AG08395 (cell line): ENCODE data around the gene KRT23.
"Not testable (repeated sequence)": the region's sequence is repeated elsewhere in the genome, so short reads cannot be mapped to it uniquely, and the experiment has no call there.

ENCODE experiments used
- DNase-seq: peaks from one replicate; pipeline ENCODE4 v3.0.0; 2012; ENCODE audit warnings: mixed read lengths, low spot score

KRT23 gene

DNA sequence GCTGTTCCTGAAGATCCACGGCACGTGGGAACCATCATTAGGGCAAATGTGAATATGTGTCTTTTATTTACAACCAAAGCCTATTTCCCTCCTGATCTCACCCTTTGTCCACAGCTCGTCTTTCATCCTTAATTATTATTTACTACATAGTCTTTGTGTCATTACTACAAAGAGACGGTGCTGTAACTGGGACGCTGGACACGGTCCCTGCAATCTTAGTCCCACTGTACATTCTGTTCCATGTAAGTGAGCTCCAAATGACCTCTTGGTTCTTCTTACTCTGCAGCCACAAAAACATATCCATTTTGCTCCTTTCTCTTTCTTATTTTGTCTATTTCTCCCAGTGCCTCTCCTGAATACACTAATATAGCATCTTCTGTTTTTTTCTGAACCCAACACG lies 12.7 kb upstream of the KRT23 start:
- DNase-seq: no peak

DNA sequence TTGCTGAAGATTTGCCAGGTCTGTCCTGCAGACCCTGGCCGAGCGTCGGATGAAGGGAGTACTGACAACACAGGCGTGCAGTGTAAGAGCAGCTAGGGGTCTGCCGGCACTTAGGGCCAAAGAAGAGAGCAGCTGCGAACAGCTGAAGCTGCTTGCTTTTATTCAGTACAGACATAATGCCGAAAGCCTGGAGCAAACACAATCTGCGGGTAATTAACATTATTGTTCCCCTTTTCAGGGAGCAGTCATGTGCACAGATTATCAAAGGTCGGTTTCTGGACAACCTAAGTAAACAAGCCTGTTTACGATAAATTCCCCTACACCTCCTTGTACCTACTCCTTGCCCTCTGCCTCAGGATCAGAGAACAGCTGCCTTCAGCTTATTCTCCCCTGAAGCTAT lies 12.0 kb upstream of the KRT23 start:
- no peak for DNase-seq

DNA sequence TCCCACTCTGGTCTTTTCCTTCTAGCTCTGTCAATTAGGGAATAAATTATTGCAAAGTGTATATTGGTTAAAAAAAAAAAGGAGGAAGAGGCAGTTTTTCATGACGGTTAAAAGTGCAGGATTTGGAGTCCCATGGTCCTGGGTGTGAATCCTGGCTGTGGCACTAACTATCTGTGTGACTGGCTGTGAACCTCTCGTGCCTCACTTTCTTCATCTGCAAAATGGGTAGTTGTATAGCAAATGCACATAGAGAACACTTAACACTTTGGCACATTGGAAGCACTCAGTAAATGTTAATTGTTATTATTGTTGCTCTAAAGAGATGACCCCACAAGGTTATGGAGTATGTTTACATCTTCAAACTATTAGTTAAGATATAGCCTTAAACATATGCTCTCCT lies 10.5 kb upstream of the KRT23 start:
- DNase-seq: no peak

DNA sequence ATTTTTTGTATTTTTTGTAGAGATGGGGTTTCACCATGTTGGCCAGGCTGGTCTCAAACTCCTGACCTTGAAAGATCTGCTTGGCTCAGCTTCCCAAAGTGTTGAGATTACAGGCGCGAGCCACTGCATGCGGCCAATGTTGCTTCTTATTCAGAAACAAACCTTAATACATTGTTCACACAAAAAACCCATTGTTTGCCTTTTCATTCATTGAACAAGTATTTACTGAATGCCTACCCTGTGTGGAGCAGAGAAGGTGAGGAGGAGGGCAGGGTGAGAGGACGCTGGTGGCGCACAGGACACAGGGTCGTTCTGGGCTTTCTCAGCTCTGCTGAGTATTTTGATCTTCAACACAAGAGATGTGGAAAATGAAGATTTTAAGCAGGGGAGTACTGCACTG lies 8.0 kb upstream of the KRT23 start:
- DNase-seq: no peak

DNA sequence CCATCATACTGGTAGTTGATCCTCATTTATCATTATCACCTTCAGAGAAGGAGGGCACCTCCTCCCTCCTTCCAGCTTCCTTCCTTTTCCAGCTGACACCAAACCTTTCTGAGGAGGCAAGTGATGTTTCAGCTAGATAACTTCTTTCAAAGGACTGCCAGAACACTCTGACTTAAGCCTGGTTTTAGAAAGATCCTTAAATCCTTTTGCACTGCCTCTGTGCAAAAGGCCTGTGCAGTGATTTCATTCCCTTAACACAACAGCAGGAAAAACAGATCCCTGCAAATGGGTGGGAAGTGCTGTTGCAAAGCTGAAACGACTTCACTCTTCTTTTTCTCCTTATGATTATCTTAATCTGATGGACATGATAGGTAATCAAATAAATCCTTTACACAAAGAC lies 7.1 kb upstream of the KRT23 start:
- no peak for DNase-seq

DNA sequence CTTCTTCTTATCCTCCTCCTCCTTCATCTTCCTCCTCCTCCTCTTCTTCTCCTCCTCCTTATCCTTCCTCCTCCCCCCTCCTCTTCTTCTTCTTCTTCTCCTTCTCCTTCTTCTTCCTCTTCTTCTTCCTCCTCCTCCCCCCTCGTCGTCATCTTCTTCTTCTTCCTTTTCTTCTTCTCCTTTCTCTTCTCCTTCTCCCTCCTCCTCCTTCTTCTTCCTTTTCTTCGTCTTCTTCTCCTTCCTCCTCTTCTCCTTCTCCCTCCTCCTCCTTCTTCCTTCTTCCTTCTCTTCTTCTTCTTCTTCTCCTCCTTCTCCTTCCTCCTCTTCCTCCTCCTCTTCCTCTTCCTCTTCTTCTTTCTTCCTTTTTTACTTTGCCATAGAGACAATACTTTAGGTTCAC lies 5.1 kb upstream of the KRT23 start:
- DNase-seq: no peak

DNA sequence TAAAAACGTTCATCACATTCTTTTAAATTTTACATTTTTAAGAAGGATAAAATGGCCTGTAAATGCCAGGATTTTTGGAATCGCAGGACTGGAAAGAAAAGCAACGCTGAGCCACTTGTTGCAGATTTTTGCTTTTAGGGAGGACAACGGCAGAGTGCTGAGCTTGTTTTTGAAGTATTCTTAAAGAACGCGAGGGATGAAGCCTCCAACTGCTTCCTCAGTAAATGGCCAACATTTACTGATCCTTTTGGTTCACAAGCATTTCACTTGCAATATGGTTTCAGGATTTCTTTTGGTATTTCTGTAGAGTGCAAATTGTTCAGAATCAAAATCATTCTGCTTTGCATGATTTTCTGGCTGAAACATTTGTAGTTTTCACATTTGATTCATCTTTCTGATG lies 2.8 kb upstream of the KRT23 start:
- DNase-seq: no peak

DNA sequence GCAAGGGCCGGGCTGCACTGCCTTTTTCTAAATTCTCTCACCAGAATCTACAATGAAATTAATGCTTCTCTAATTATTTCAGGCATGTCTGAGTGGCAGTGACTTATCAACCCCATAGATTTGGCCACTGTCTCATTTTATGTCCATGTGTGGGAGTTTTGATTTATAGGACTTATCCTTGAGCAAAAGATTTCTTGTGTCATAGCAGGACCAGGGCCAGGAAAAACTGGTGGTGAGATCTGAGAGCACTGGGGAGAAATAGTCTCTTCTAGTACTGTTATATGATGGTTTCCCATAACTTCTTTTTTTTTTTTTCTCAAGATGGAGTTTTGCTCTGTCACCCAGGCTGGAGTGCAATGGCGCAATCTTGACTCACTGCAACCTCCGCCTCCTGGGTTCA lies 1.5 kb upstream of the KRT23 start:
- DNase-seq: peak; percentile 11

DNA sequence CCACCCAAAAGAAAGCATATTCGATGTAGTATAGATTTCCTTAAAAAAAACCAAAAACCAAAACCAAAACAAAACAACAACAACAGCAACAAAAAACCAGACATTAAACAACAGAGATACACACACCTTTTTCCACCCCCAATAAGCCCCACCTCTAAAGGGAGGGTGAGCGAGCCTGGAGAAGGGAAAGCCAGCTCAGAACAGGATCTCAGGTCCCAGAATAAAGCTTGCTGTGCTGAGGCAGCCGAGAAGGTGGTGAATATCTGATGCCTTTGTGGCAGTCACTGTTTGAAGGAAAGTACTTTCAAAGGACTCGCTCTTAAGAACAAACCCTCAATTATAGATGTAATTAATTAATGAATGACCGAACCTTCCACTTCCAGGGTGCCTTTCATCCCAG lies 470 bp downstream of the KRT23 start:
- no peak for DNase-seq

DNA sequence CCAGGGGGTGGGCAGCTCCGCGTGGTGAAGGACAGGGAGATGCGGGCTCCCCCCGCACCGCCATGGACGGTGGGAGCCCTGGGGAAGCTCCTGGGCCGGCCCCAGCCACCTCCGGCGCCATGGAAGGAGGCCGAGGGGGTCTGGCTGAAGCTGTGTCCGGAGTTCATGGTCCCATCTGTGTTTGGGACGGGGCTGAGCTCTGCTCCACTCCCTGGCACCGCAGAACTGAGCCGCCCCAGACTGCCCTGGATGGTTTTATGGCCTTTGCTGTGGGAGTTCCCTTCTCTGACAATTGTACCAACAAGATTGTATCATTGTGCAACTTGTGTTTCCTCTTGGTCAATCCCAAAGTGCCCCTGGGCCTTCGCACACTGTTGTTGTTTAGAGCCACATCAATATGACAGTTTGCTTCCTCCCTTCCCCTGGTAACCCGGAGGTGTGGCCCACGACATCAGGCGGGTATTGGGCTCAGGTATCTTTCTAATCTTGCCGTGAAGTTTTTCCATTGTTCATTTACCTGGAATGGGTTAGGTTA lies 942 bp downstream of the KRT23 start:
- no peak for DNase-seq

DNA sequence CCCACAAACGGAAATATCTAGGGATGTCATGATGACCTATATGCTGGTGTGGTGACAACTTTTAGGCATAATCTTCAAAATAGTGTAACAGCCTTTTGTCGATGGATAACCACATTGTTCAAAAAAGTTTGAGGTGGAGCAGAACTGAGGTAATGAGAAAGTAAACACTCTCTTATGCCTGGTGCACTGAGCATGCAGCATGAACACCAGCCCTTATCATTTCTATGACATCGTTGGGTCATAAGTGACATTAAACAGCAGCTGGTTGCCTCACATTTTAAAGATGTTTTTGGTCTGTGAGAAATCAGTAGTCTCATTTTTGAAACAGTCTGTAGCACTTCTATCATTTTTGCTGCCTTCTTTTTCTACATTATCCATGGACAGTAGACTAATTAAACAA lies 1.8 kb downstream of the KRT23 start:
- DNase-seq: no peak

DNA sequence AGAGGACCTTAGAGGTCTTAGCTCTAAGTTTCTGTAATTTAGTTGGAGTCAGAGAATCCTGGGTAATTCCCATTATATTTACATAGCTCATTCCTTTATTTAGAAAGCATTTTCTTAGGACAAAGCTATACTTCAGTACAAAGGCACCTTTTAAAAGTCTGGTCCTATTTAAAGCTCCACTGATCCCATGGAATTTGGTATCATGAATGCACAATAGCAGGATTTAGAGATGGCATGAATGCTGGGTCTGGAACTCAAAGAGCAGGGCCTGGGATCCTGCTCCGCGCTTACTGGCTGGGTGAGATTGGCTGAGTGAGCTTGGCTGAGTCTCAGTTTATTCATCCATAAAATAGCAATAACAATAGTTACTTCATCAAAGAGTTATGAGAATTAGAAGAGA lies 4.8 kb downstream of the KRT23 start:
- no peak for DNase-seq

DNA sequence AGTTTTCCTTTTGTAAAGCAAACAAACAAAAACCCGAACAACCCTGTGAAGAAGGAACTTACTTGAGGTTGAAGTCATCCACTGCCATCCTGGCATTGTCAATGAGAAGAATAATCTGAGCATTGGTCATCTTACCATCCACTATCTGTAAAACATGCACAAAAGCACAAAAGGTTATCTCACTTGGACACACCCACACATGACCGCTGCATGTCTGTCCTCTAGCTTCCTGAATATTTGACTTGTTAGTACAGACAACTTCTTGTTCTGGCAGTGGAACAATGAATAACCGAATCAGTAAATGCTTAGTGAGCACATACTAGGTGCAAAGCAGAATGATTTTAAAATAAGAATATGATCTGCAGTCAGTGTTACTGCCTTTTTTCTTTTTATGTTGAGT lies 6.1 kb downstream of the KRT23 start:
- no peak for DNase-seq

DNA sequence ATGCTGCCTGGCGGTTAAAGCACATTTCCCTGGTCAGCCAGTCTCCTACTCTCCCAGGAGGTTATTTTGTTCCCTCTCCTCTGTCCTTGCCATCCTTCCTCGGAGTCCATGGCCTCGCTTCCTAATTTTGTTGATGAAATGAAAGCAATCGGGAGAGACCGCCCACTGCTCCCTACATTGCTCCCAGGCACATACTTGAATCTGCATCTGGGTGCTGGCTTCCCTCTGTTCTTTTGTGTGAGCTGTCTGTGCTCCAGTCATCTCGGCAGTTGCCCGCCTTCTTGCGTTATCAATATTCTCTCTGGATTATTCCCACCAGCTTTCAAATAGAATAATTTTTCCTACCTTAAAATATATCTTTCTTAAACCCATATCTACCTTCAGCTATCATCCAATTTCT lies 11.1 kb downstream of the KRT23 start:
- DNase-seq: peak; percentile 5

DNA sequence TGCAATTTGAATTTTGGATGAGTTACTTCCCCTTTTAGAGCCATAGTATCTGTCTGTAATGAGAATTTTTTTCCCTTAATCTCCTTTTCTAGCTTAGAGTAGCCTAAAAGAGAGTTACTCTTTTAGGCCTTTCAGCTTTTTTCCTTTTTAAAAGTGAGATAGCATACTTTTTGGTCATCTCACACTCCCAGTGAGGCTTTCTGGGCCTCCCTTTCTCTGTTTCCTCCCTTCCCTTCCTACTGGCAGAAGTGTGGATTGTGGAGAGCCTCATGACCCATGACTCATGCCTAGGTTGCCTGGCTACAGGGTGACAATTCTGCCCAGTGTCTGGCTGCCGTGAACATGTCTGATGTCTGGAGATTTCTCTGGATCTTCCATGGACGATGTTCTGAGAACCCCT lies 15.2 kb downstream of the KRT23 start:
- DNase-seq: peak; percentile 92

DNA sequence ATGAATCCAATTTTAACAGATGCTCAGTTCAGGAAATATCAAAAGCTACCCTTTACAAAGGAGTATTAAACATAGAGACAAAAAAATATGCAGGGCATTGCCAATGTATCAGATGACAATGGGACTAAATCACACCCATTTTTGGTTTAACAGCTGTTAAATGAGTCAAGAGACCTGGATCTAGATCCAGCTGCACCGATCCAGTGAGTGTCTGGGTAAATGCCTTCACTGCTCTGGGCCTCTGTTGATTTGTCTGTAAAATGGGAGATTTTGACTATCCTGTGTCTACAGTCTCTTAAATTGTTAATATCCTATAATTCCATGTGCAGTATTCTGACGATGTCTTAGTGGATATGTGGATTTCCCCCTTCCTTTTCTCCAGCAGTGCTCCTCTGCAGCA lies 16.4 kb downstream of the KRT23 start:
- DNase-seq: no peak

DNA sequence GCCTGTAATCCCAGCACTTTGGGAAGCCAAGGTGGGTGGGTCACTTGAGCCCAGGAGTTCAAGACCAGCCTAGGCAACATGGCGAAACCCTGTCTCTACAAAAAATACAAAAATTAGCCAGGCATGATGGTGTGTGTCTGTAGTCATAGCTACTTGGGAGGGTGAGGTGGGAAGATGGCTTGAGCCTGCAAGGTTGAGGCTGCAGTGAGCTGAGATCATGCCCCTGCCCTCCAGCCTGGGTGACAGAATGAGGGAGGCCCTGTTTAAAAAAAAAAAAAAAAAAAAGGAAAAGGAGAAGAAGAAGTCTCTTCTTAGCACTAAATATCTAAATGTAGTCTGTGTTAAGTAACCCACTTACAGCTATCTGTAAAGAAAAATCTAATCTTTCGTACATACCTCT lies 20.3 kb downstream of the KRT23 start:
- not testable (repeated sequence) for DNase-seq

DNA sequence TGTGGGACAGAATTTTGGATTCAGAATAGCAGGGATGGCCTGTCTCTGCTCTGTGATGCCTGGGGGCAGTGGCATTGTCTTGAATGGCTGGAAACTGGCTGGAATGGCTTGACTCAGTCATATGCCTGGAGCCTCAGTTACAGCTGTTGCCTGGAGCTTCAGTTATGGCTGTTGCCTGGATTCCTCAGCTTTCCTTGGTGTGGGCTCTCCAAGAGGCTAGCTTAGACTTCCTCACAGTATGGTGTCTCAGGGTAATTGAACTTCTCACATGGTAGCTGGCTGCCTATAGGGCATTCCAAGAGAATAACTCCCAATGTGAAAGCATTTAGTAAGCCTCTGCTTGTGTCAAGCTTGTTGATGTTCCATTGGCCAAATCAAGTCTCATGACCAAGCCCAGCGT lies 21.1 kb downstream of the KRT23 start:
- DNase-seq: no peak

DNA sequence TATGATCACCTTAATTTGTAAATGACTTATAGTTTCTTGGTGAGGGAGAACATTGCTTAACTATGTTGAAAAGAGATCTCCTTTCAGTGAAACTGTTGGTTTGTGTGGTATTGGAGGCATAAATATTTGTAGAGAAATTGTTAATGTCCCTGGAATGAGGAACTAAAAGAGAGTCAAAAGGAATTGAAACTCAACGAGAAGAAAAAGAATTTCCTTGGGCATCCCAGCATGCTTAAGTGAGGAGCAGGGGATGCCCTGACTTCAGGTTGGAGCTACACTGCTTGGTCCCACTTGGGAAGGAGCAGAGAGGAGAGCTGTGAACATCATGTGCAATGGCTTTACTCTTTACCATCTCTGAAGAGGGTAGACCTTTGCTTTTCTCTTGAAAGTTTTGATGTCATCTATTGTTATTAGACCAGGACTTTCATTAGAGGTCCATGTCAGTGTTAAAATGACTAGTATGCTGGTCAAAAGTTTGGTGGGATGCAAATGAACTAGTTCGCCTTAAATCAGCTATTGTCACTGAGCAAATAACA lies 21.7 kb downstream of the KRT23 start:
- peak; percentile 60 for DNase-seq

DNA sequence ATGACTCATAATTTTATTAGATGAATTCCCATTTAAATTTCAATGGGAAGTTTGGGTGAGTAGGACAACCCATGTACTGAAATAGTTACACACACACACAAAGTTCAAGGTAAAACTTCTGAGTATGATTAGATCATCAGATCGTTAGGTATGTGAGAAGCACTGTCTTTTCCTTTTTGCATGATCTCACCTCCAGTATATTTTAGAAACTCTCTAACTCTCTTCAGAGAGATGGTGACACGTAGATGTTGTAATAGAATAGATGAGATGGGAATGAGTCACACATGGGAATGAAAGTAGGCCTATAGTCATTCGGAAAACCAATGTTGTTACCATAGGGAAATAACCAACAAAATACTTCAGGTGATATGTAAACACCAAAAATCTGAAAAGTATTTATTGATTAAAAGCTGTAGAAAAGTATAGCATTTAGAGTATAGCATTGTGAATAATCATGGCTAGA lies 22.2 kb downstream of the KRT23 start:
- peak; percentile 80 for DNase-seq

DNA sequence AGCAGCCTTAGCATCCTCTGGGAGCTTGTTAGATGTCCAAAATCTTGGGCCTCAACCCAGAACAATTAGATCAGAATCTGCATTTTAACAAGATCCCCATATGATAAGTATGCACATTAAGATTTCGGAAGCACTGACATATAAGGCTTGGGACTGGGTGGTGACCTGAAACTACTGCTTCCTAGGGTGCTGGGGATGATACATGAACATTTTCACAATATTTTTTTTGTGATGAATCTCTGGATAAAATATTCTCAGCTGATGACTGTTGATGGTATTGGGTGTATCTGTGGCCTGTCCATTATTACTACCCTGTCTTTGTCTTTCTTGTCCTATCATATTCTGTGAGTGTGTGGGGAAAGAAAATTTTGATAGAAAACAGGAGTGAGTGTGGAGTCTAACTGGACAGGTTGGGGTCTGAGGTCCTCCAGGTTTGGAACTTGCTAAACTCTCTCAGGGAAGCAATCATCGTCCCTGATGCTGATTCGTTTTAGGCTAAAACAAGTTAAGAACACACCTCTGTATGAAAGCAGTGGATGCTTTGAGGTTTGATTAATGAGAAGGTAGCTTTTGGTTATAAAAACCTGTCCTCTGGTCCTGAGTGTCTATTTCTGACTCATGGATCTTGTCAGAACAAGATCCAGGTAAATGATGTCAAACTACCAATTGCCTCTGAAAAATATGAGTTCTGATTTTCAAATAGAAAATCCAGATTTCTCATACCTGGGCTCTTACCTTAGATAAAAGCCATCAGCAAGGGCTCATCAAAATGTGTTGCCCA lies 23.2 kb downstream of the KRT23 start:
- no peak for DNase-seq

DNA sequence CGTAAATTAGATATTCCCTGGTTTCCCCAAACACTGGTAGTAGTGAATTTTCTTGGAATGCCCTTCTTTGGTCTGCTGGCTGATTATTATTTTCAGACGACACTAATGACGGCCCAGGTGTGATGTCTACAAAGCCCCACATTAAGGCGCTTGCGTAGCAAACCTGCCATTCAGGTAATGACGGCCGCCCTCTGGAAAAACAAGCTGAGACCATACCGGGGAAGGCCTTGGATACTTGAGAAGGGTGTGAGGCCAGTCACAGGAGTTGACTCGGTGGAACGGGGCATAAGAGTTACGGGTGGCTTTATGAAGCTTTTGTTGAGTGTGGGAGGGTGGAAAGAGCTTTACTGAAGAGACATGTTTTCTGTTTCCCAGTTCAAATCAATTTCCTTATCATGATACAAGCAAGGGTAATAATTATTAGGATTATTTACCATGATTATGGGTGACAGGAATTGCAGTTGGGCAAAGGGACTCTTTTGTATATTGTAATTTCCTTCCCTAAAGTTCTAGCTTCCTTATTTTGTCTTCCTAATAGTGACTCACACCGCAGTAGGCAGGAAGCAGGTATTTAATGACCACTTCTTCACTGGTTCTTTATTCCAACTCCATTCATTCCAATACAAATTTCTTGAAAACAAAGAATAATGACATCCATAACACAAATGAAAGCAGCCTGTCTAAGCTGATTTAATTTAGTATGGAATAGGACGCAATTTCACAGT lies 24.8 kb downstream of the KRT23 start:
- DNase-seq: no peak

DNA sequence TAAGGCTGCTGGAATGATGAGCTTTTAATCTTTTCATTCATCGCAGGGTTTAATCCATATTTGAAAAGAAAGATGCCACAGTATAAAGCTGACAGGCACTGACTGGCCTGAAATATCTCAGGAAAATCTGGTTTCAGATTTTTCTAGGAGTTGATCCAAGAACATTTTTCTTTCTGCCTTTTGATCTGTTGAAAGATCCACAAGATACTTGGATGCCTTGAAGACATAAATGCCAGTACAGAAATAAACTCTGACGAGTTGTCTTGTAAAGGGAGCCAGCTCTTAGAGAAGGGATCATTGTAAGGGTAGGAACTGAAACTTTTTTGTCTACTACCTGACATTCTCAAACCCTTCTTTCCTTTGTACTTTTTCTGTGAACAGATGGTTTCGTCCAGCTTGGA lies 27.0 kb downstream of the KRT23 start:
- DNase-seq: peak; percentile 58
